ENCODE data around the gene SLC4A5.

DNA sequence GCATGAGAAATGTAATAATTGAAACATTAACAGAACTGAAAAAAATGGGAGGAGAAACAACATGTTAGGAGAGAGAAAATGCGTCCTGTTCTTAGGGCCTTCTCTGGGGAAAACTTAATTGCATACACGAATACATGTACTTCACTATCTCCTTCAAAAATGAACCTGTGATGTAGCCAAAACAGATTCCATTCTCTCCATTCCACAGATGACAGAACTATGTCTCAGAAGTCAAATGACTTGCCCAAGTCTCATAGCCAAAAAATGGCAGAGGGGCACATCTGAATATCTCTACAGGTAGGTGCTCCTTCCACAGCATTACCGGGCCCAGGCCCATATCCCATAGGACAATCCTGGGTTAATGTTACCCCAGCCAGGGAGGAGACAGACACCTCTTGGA lies 40.8 kb upstream of the SLC4A5 start:
- TF ChIP-seq MAX (IDR thresholded peaks at IDR 0.05) (no peak), ESRRA (IDR thresholded peaks at IDR 0.05; ENCODE audit: borderline replicate concordance, low read length) (no peak), SMC3 (IDR thresholded peaks at IDR 0.05) (no peak)

All from A549 (cell line).